Endothelial cell (in vitro differentiated cells): ENCODE data around the gene RBP3. TPM values are rescaled to one million over a fixed set of nuclear protein-coding genes. Genes with fewer than 3 reads are reported as not detected.

Experiments used
- DNase-seq: peaks from one replicate; pipeline ENCODE4 v3.0.0; 2021; ENCODE audit warnings: low spot score
- H3K27ac Mint-ChIP-seq: one replicate; pipeline ENCODE4 v1.8.0; 2021; ENCODE audit warnings: mixed read lengths, inconsistent platforms; ENCODE audit not compliant: unreplicated experiment
- H3K27me3 Mint-ChIP-seq: one replicate; pipeline ENCODE4 v1.8.0; 2021; ENCODE audit warnings: mild to moderate bottlenecking, moderate library complexity, mixed read lengths, inconsistent platforms; ENCODE audit not compliant: unreplicated experiment
- H3K36me3 Mint-ChIP-seq: one replicate; pipeline ENCODE4 v1.8.0; 2021; ENCODE audit warnings: mild to moderate bottlenecking, low read depth, mixed read lengths, inconsistent platforms; ENCODE audit not compliant: unreplicated experiment
- H3K4me1 Mint-ChIP-seq: one replicate; pipeline ENCODE4 v1.8.0; 2021; ENCODE audit warnings: mild to moderate bottlenecking, mixed read lengths, inconsistent platforms; ENCODE audit not compliant: unreplicated experiment
- H3K4me3 Mint-ChIP-seq: one replicate; pipeline ENCODE4 v1.8.0; 2021; ENCODE audit warnings: mild to moderate bottlenecking, mixed read lengths, inconsistent platforms; ENCODE audit not compliant: unreplicated experiment
- H3K9me3 Mint-ChIP-seq: one replicate; pipeline ENCODE4 v1.8.0; 2021; ENCODE audit warnings: mixed read lengths, inconsistent platforms; ENCODE audit not compliant: unreplicated experiment
- CTCF ChIP-seq: fragments of 200-600 bp; sonication (generic); IDR thresholded peaks from one replicate; pipeline ENCODE4 v1.5.0; 2021; ENCODE audit warnings: antibody characterized with exemption; ENCODE audit not compliant: unreplicated experiment
- total RNA-seq: library from RNA; stranded (reverse); fragmentation: NEBNext Ultra II Directional; extraction: Animal tissue kit (Norgen Biotek cat#: 25700); gene quantifications from one replicate; pipeline ENCODE4 v1.2.1, GENCODE V29; 2021; ENCODE audit not compliant: unreplicated experiment

Gene RBP3
- total RNA-seq, 1 donor from 2014 or later, result not detected

- H3K36me3 Mint-ChIP-seq, result peaks cover 8% of the 10 kb centered on the region
- no peak for DNase-seq
- no peaks in the 10 kb centered on the region for H3K9me3 Mint-ChIP-seq
- peaks cover 10% of the 10 kb centered on the region for H3K4me1 Mint-ChIP-seq
- H3K4me3 Mint-ChIP-seq, result no peak overlapping the region
- H3K27ac Mint-ChIP-seq, result no peak overlapping the region
- H3K27me3 Mint-ChIP-seq, result peaks cover 9% of the 10 kb centered on the region
- TF ChIP-seq CTCF, result no peak
Observed at GRCh38 chr10:47379445-47379785, 31.3 kb downstream of the RBP3 start.

- no peak for TF ChIP-seq CTCF
- no peak overlapping the region for H3K27ac Mint-ChIP-seq
- H3K4me3 Mint-ChIP-seq, result peak overlapping the region; percentile 17
- peaks cover 13% of the 10 kb centered on the region for H3K4me1 Mint-ChIP-seq
- peak; percentile 1 for DNase-seq
- no peaks in the 10 kb centered on the region for H3K9me3 Mint-ChIP-seq
- peaks cover 11% of the 10 kb centered on the region for H3K27me3 Mint-ChIP-seq
- H3K36me3 Mint-ChIP-seq, result peaks cover 8% of the 10 kb centered on the region
Observed at GRCh38 chr10:47379901-47380300, 31.7 kb downstream of the RBP3 start.

GRCh38 chr10:47380341-47381102 lies 32.4 kb downstream of the RBP3 start:
- H3K4me3 Mint-ChIP-seq, result peak overlapping the region; percentile 17
- peaks cover 13% of the 10 kb centered on the region for H3K27me3 Mint-ChIP-seq
- H3K9me3 Mint-ChIP-seq, result no peaks in the 10 kb centered on the region
- TF ChIP-seq CTCF, result no peak
- peaks cover 14% of the 10 kb centered on the region for H3K4me1 Mint-ChIP-seq
- H3K27ac Mint-ChIP-seq, result no peak overlapping the region
- H3K36me3 Mint-ChIP-seq, result peaks cover 8% of the 10 kb centered on the region
- DNase-seq, result peak; percentile 1

- no peak for DNase-seq
- no peak overlapping the region for H3K4me3 Mint-ChIP-seq
- peaks cover 8% of the 10 kb centered on the region for H3K36me3 Mint-ChIP-seq
- H3K27me3 Mint-ChIP-seq, result peaks cover 11% of the 10 kb centered on the region
- TF ChIP-seq CTCF, result no peak
- no peak overlapping the region for H3K27ac Mint-ChIP-seq
- no peaks in the 10 kb centered on the region for H3K9me3 Mint-ChIP-seq
- H3K4me1 Mint-ChIP-seq, result peaks cover 14% of the 10 kb centered on the region
Observed at GRCh38 chr10:47381103-47381395, 32.9 kb downstream of the RBP3 start.

- Mint-ChIP-seq H3K4me3 (no peak overlapping the region), H3K9me3 (no peaks in the 10 kb centered on the region), H3K27me3 (peaks cover 11% of the 10 kb centered on the region), H3K36me3 (peaks cover 8% of the 10 kb centered on the region), H3K4me1 (peaks cover 14% of the 10 kb centered on the region), H3K27ac (no peak overlapping the region)
- peak; percentile 1 for DNase-seq
- TF ChIP-seq CTCF, result no peak
Observed at GRCh38 chr10:47381427-47382379, 33.5 kb downstream of the RBP3 start.
